ENCODE data around the gene MPHOSPH10.
"Not testable (repeated sequence)": the region's sequence is repeated elsewhere in the genome, so short reads cannot be mapped to it uniquely, and the experiment has no call there.

Gene MPHOSPH10

DNA sequence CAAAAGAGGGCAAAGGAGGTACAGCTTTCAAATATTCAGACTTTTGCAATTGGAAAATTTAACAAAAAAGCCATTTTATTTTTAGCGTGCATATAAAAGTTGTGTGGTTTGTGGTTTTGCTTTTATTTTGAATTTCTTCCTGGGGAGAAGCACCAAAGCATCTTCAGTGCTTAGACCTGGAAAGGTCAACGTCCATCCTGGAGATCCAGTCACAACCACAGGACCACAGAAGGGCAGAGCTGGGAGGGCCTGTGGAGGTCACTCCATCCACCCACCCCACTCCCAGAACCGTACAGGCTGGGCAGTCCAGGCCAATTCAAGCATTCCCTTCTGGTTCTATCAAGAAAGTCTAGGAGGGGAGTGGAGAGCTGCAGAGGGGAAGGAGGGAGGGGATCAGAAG is 43.8 kb downstream of the MPHOSPH10 start:
- DNase-seq, result no peak

DNA sequence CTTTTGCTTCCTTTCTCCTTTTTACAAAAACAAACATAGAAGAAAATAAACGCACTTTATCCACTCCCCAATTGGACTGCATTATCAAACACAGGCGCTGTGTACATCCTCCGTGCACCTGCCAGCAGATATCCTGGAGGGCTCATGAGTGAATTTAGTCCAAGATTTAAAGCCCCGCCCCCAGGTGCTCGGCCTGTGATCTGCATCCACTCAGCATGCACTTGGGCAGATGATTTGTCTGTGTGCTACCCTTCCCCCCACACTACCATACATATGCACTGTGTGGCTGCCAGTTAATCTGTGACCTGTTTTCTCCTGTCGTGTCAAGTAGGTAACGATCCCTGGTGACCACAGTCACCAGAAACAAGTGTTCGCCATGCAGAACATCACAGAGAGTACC is 48.4 kb downstream of the MPHOSPH10 start:
- DNase-seq, result not testable (repeated sequence)

GRCh38 chr2:71181316-71181715 is 50.9 kb downstream of the MPHOSPH10 start:
- DNase-seq, result no peak

DNA sequence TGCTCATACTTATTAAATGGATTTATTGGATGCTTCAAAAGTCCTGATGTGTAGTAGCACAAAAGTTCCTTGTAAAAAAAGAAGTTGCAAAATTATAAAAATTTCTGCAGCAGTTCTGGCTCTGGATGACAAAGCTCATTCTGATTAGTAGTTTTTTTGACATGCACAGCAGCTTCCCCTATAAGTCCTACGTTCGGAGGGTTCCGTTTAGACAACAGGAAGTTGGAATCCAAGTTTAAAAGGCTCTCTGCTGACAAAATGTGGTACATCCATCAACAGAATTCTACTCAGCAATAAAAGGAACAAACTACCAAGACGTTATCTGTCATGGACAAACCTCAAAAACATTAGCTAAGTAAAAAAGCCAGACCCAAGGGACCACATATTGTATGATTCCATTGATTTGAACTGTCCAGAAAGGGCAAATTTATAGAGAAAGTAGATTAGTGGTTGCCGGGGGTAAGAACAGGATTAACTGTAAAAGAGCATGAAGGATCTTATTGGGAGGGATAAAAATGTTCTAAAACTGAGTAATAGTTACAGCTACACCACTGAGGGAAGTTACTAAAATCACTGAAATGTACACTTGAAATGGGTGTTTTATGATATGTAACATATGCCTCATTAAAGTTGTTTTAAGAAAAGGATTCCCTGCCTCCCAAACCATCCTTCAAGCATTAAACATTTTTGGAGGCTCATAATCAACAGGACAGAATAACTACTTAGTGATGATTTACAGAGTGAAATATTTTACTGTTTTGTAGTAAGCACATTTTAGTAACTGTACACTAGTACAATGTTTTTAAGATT is 53.1 kb downstream of the MPHOSPH10 start:
- not testable (repeated sequence) for DNase-seq

DNA sequence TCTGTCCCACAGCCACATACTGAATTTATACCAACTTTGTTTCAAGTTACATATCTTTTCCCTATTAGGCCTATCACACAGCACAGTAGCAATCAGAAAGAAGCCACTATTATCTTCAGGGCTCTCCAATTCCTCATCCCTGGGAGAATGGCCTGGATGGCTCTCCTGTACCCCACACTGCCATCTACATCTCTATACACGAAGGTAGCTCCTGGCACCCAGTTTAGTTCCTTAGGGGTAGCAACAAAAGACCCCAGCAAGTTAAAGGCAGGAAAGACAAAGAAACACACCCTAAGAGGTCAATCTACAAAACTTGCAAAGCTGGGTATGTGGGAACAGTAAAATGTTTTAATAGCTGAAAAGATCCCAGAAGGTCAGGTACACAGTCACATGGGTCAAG is 56.5 kb downstream of the MPHOSPH10 start:
- DNase-seq, result no peak

DNA sequence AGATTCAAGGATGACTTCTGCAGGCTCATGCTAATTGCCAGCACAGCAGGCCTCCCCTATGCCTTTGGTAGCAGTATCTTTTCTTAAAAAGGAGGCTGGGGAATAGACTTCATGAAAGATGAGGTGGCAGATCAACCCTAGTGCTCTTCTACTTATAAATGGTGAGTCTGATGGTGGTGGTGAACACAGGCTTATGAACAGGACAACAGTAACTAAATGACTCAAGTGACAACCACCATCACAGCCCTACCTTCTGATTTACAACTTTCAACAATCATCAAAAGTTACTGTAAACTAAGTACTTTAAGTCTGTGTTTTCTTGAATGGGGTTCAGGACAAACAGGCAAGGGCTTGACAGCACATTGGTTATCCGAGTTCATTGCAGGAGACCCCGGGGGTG is 57.2 kb downstream of the MPHOSPH10 start:
- DNase-seq, result no peak

GRCh38 chr2:71190656-71191569 is 60.5 kb downstream of the MPHOSPH10 start:
- no peak for DNase-seq

DNA sequence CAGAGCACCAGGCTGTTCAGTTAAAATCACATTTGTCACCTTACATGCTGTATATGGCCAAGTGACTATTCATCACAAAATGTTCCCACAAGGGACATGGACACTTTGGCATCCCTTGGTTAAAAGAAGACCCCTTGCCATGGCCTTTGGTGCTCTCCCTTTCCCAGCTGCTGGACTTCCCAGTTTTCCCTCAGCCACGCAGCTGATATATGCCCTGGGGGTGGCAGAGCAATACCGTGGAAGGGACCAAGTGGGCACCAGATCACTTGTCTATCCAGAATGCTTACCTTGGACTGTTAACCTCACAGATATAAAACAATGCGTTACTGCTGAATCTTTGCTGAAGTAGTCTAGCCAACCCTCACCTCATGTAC is 61.1 kb downstream of the MPHOSPH10 start:
- no peak for DNase-seq

All from CD4-positive, alpha-beta T cell treated with Interleukin-6 for 4 hours (primary cell).